IPS-18c (cell line): ENCODE measurements around the gene ATP8A2.

Source experiments
- H3K4me3 ChIP-seq: 2 replicates; pipeline ENCODE4 v1.7.0; 2013; ENCODE audit warnings: low read depth, mild to moderate bottlenecking, low read length, moderate library complexity; ENCODE audit not compliant: insufficient read depth
- H3K9me3 ChIP-seq: one replicate; pipeline ENCODE4 v1.6.1; 2013; ENCODE audit warnings: mild to moderate bottlenecking, low read length, moderate library complexity; ENCODE audit not compliant: control insufficient read depth, insufficient read depth

ATP8A2 gene

GRCh38 chr13:25630329-25630900 is 258.6 kb downstream of the ATP8A2 start:
- H3K9me3 ChIP-seq = no peaks in the 10 kb centered on the region
- no peak overlapping the region for H3K4me3 ChIP-seq

DNA sequence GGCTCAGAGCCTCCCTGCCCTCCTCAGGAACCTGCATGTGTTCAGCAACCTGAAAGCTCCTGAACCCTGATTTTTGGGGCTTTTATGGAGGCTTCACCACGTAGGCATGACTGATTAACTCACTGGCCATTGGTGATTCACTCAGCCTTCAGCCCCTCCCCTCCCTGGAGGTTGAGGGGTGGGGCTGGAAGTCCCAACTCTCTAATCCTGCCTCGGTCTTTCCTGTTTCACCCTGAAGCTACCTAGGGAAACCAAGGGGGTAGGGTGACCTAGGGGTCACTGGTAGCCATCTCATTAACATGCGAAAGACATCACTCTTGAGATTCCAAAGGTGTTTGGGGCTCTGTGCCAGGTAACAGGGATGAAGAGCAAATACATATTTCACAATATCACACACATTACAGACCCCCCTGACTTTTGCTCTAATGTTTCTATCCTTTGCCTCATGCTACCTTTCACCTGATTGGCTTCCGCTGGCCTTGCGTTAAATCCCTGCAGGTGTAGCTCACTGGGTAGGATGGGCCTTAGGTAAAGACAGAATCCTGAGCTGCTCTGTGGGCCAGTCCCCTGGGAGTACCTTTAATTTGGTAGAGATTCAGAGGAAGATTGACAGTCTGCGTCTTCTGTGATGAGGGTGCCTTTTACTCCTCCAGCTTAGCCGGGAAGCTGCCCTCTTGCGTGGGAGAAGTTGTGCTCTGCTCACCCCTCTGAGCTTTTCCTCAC is 260.6 kb downstream of the ATP8A2 start:
- peaks cover 1% of the 10 kb centered on the region for H3K9me3 ChIP-seq
- no peak overlapping the region for H3K4me3 ChIP-seq

GRCh38 chr13:25633093-25633492 is 261.3 kb downstream of the ATP8A2 start:
- Histone ChIP-seq H3K9me3 (peaks cover 2% of the 10 kb centered on the region), H3K4me3 (no peak overlapping the region)

GRCh38 chr13:25645681-25646080 is 273.9 kb downstream of the ATP8A2 start:
- no peak overlapping the region for H3K4me3 ChIP-seq
- H3K9me3 ChIP-seq = peaks cover 2% of the 10 kb centered on the region

DNA sequence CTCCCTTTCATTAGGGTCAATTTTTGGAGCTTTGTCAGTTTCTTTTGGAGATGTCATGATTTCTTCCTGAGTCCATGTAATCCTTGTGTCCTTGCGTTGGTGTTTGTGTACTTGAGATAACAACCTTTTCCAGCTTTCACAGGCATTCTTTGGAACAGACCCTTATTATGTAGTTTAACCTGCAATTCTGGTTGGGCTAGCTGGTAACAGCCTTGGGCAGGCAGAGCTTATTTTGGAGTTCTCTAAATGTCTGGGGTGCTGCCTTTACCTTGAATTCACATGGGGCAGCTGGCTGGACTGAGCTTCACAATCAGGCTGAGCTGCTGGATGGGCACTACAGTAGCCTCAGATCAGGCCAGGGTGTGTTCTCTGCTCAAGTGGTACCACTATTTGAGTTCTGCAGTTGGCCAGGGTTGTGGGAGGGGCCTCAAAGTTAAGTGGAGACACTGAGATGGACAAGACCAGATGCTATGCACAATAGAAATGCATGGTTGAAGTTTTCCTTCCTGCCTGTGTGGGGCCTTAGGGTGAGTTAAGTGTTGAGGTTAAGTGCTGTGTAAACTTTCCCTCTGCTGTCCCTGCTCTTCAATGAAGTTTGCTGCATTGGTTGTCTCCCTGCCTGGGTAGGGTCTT is 277.3 kb downstream of the ATP8A2 start:
- Histone ChIP-seq H3K4me3 (no peak overlapping the region), H3K9me3 (no peaks in the 10 kb centered on the region)

DNA sequence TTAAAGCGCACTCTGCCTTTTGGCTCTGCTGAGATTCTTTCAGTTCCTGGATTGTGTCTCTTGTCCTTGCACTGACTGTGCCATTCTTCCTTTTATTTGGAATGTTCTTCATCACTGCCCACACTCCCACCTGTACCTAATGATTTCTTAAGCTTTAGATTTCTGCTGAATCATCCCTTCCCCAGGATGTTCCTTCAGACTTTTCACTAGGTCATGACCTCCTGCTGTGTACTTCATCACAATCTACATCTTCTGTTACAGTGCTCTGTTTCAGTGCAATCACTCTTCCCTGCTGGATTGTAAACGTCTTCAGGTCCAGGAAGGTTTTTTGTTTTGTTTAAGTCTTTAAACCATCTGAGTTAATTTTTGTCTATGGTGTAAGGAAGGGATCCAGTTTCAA is 281.0 kb downstream of the ATP8A2 start:
- no peak overlapping the region for H3K4me3 ChIP-seq
- no peaks in the 10 kb centered on the region for H3K9me3 ChIP-seq

GRCh38 chr13:25654322-25654721 is 282.5 kb downstream of the ATP8A2 start:
- Histone ChIP-seq H3K9me3 (no peaks in the 10 kb centered on the region), H3K4me3 (no peak overlapping the region)

DNA sequence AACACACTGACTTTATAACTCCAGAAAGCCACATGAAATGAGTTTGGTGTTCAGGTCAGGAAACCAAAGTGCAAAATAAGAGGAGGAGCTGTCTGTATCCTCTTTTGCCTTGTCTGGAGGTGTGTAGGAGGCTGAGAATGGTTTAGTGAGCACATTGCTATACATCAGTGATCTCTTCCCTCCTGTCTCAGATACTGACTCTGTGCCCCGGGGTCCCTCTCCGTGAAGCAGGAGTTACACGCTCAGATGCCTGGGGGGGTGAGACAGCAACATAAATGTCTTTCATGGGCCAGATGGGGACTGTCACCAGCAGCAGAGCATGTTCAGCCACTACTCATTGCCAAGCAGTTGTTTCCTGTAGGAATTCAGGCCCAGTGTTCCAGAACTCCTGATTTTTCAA is 285.4 kb downstream of the ATP8A2 start:
- no peak overlapping the region for H3K4me3 ChIP-seq
- H3K9me3 ChIP-seq = no peaks in the 10 kb centered on the region

DNA sequence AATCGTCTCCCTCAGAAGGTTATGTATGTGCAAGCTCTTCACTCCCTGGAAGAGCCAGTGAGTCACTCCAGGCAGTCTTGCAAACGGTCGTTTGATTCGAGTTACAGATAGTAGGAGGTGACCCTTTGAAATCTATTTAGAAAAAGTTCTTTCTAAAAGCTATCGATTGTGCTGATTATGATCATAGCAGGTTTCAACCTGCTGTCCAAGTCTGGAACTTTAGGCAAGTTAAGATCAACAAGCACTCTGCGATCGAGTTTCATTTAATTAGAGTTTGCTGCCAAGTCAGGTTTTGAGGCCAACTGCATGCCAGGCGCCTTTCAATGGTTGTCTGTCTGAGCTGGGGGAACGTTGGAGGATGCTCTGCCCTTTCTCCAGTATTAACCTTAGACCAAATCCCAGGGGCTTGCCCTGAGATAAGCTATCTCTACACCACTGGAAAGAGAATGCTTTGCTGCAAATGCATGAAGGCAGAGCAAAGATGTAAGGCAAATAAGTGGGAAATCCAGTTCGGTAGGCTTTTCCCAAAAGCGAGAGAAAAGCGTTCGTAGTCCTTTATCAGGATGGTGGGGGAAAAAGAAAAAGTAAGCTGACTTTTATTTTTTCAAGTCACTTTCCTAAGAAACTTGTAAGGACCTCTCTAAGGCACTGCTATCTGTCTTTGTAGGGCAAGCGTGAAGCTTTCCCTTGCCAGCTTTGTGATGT is 287.5 kb downstream of the ATP8A2 start:
- H3K4me3 ChIP-seq = no peak overlapping the region
- no peaks in the 10 kb centered on the region for H3K9me3 ChIP-seq

DNA sequence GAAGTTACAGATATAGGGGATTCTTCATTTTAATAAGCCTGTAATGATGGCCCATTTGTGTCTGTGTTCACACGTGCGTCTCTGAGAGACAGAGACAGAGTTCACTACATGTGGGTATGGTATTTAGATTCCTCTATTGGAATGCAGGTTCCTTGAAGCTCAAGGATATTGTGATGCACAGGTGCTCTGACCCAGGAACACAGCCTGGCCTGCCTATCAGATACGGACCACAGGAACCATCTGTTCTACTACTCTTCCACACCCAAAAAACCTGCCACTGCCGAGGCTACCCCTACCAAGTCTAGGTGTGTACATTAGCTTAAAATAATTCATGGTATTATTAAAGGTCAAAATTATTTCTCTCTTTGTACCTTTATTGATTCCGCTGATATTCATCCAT is 289.2 kb downstream of the ATP8A2 start:
- no peak overlapping the region for H3K4me3 ChIP-seq
- no peaks in the 10 kb centered on the region for H3K9me3 ChIP-seq

GRCh38 chr13:25662516-25662915 is 290.7 kb downstream of the ATP8A2 start:
- Histone ChIP-seq H3K9me3 (no peaks in the 10 kb centered on the region), H3K4me3 (no peak overlapping the region)

DNA sequence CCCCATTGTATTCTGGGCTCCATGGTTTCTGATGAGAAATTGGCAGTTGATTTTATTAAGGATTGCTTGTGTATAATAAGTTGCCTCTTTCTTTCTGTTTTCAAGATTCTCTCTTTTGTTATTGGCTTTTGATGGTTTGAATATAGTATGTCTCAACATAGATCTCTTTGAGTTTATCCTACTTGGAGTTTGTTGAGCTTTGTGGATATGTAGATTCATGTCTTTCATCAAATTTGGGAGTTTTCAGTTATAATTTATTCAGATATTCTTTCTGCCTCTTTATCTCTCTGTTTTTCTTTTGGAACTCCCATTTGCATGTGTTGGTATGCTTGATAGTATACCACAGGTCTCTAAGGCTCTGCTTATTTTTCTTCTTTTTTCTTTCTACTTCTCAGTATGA is 296.6 kb downstream of the ATP8A2 start:
- no peaks in the 10 kb centered on the region for H3K9me3 ChIP-seq
- H3K4me3 ChIP-seq = no peak overlapping the region

DNA sequence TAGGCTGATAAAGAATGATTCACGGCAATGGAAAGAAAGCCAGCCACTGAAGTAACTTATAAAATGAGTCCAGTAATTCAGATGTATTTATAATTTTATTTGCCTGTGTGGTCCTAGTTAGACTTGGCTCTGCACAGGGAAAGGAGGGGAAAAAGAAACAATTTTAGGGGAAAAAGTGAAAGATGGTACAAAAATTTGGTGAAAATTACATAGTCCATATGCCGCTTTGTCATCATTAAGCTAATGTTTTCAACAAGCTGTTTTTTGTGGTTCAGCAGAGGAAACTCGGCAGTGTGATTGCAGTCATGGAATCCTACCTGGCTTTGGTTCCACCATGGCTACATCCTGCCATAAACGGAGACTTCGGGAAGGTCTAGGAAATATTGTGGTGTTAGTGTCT is 301.9 kb downstream of the ATP8A2 start:
- Histone ChIP-seq H3K4me3 (no peak overlapping the region), H3K9me3 (no peaks in the 10 kb centered on the region)

GRCh38 chr13:25674371-25674770 is 302.6 kb downstream of the ATP8A2 start:
- H3K9me3 ChIP-seq = no peaks in the 10 kb centered on the region
- no peak overlapping the region for H3K4me3 ChIP-seq

- Histone ChIP-seq H3K4me3 (no peak overlapping the region), H3K9me3 (no peaks in the 10 kb centered on the region)
These were observed 303.3 kb downstream of the ATP8A2 start for GRCh38 chr13:25675060-25675459.

GRCh38 chr13:25677956-25678355 is 306.2 kb downstream of the ATP8A2 start:
- Histone ChIP-seq H3K4me3 (no peak overlapping the region), H3K9me3 (no peaks in the 10 kb centered on the region)

DNA sequence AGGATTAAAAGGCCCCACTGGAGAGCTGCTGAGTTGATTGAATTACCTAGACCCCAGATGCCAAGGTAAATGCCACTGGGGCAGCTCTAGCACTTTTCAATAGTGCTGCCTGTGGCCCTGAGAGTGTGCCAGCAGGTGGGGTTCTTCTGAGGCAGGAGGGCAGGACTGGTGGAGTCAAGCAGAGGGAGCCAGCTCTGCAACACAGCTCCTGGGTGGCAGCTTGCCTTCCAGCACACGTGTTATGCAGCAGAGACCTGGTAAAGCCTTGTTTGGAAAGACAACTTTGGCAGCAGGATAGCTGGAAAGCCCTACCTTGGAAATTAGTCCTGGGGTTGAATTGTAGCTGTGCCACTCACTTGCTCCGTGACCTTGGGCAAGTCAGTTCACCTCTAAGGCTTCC is 306.6 kb downstream of the ATP8A2 start:
- H3K4me3 ChIP-seq = no peak overlapping the region
- no peaks in the 10 kb centered on the region for H3K9me3 ChIP-seq

DNA sequence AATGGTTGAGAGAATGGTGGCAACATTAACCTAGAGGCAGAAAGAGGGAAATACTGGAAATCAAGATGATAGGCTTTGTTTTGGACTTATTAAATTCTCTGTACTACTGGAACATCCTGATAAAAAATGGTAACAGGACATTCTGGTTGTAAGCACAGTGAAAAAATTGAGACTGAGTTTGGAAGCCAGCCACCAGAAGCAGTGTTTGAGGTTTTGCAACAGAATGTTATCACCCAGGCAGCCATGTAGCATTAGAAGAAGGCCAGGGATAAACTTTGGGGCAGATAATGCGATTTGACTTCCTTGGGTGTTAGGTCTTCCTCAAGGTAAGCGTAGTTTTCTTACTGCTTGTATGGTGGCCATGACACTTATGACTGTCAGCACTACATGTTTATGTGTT is 307.4 kb downstream of the ATP8A2 start:
- H3K9me3 ChIP-seq = no peaks in the 10 kb centered on the region
- H3K4me3 ChIP-seq = no peak overlapping the region
